ENCODE measurements around the gene BEAN1.

The BEAN1 gene

GRCh38 chr16:66385415-66385814 is 41.7 kb upstream of the BEAN1 start:
- H3K27me3 ChIP-seq (ENCODE audit: control insufficient read depth, insufficient read depth, low read length, poor library complexity, severe bottlenecking): no peaks in the 10 kb centered on the region
- no peak overlapping the region for H3K4me3 ChIP-seq (ENCODE audit: insufficient read depth, low read depth, low read length)
- WGBS, 2 experiments: 92 to 93% methylated on average over 4 of the region's 4 CpGs
- no peaks in the 10 kb centered on the region for H3K9me3 ChIP-seq (ENCODE audit: control insufficient read depth, low read length)
- H3K4me1 ChIP-seq (ENCODE audit: control insufficient read depth, insufficient read depth, low read length): no peaks in the 10 kb centered on the region
- no peak overlapping the region for H3K27ac ChIP-seq (ENCODE audit: insufficient read depth, low read depth, low read length, poor library complexity, severe bottlenecking)
- H3K36me3 ChIP-seq (ENCODE audit: control insufficient read depth, insufficient read depth, low read length): no peaks in the 10 kb centered on the region

- Histone ChIP-seq H3K9me3 (ENCODE audit: control insufficient read depth, low read length) (no peaks in the 10 kb centered on the region), H3K4me1 (ENCODE audit: control insufficient read depth, insufficient read depth, low read length) (no peaks in the 10 kb centered on the region)
- 89 to 91% methylated on average over 20 of the region's 20 CpGs for WGBS, 2 experiments
Measured at GRCh38 chr16:66386629-66387622, 40.2 kb upstream of the BEAN1 start.

GRCh38 chr16:66387817-66388332 is 39.2 kb upstream of the BEAN1 start:
- Histone ChIP-seq H3K4me3 (ENCODE audit: insufficient read depth, low read depth, low read length) (no peak overlapping the region), H3K9me3 (ENCODE audit: control insufficient read depth, low read length) (no peaks in the 10 kb centered on the region), H3K4me1 (ENCODE audit: control insufficient read depth, insufficient read depth, low read length) (no peaks in the 10 kb centered on the region), H3K27ac (ENCODE audit: insufficient read depth, low read depth, low read length, poor library complexity, severe bottlenecking) (no peak overlapping the region), H3K27me3 (ENCODE audit: control insufficient read depth, insufficient read depth, low read length, poor library complexity, severe bottlenecking) (no peaks in the 10 kb centered on the region), H3K36me3 (ENCODE audit: control insufficient read depth, insufficient read depth, low read length) (no peaks in the 10 kb centered on the region)
- 89 to 90% methylated on average over 2 of the region's 2 CpGs for WGBS, 2 experiments

More at GRCh38 chr16:66386629-66387622, 40.2 kb upstream of the BEAN1 start:
- Histone ChIP-seq H3K4me3 (ENCODE audit: insufficient read depth, low read depth, low read length) (no peak overlapping the region), H3K27ac (ENCODE audit: insufficient read depth, low read depth, low read length, poor library complexity, severe bottlenecking) (no peak overlapping the region), H3K27me3 (ENCODE audit: control insufficient read depth, insufficient read depth, low read length, poor library complexity, severe bottlenecking) (no peaks in the 10 kb centered on the region), H3K36me3 (ENCODE audit: control insufficient read depth, insufficient read depth, low read length) (no peaks in the 10 kb centered on the region)

- 90 to 91% methylated on average over 6 of the region's 6 CpGs for WGBS, 2 experiments
Measured at GRCh38 chr16:66388350-66389139, 38.5 kb upstream of the BEAN1 start.

GRCh38 chr16:66389256-66390176 is 37.6 kb upstream of the BEAN1 start:
- Histone ChIP-seq H3K9me3 (ENCODE audit: control insufficient read depth, low read length) (no peaks in the 10 kb centered on the region), H3K36me3 (ENCODE audit: control insufficient read depth, insufficient read depth, low read length) (no peaks in the 10 kb centered on the region), H3K27ac (ENCODE audit: insufficient read depth, low read depth, low read length, poor library complexity, severe bottlenecking) (no peak overlapping the region), H3K4me3 (ENCODE audit: insufficient read depth, low read depth, low read length) (no peak overlapping the region), H3K27me3 (ENCODE audit: control insufficient read depth, insufficient read depth, low read length, poor library complexity, severe bottlenecking) (no peaks in the 10 kb centered on the region), H3K4me1 (ENCODE audit: control insufficient read depth, insufficient read depth, low read length) (no peaks in the 10 kb centered on the region)
- WGBS, 2 experiments: 90 to 91% methylated on average over 13 of the region's 13 CpGs

More at GRCh38 chr16:66388350-66389139, 38.5 kb upstream of the BEAN1 start:
- H3K4me3 ChIP-seq (ENCODE audit: insufficient read depth, low read depth, low read length): no peak overlapping the region
- no peaks in the 10 kb centered on the region for H3K4me1 ChIP-seq (ENCODE audit: control insufficient read depth, insufficient read depth, low read length)
- H3K36me3 ChIP-seq (ENCODE audit: control insufficient read depth, insufficient read depth, low read length): no peaks in the 10 kb centered on the region
- H3K9me3 ChIP-seq (ENCODE audit: control insufficient read depth, low read length): no peaks in the 10 kb centered on the region
- H3K27me3 ChIP-seq (ENCODE audit: control insufficient read depth, insufficient read depth, low read length, poor library complexity, severe bottlenecking): no peaks in the 10 kb centered on the region
- H3K27ac ChIP-seq (ENCODE audit: insufficient read depth, low read depth, low read length, poor library complexity, severe bottlenecking): no peak overlapping the region

- Histone ChIP-seq H3K9me3 (ENCODE audit: control insufficient read depth, low read length) (no peaks in the 10 kb centered on the region), H3K36me3 (ENCODE audit: control insufficient read depth, insufficient read depth, low read length) (no peaks in the 10 kb centered on the region), H3K4me3 (ENCODE audit: insufficient read depth, low read depth, low read length) (no peak overlapping the region), H3K4me1 (ENCODE audit: control insufficient read depth, insufficient read depth, low read length) (no peaks in the 10 kb centered on the region), H3K27me3 (ENCODE audit: control insufficient read depth, insufficient read depth, low read length, poor library complexity, severe bottlenecking) (no peaks in the 10 kb centered on the region), H3K27ac (ENCODE audit: insufficient read depth, low read depth, low read length, poor library complexity, severe bottlenecking) (no peak overlapping the region)
- WGBS, 2 experiments: 92 to 93% methylated on average over 14 of the region's 14 CpGs
Measured at GRCh38 chr16:66390346-66391108, 36.6 kb upstream of the BEAN1 start.

GRCh38 chr16:66391726-66392670 is 35.1 kb upstream of the BEAN1 start:
- H3K27me3 ChIP-seq (ENCODE audit: control insufficient read depth, insufficient read depth, low read length, poor library complexity, severe bottlenecking): no peaks in the 10 kb centered on the region
- H3K4me3 ChIP-seq (ENCODE audit: insufficient read depth, low read depth, low read length): no peak overlapping the region
- WGBS, 2 experiments: 93 to 94% methylated on average over 18 of the region's 18 CpGs
- H3K9me3 ChIP-seq (ENCODE audit: control insufficient read depth, low read length): no peaks in the 10 kb centered on the region
- no peaks in the 10 kb centered on the region for H3K4me1 ChIP-seq (ENCODE audit: control insufficient read depth, insufficient read depth, low read length)
- H3K36me3 ChIP-seq (ENCODE audit: control insufficient read depth, insufficient read depth, low read length): no peaks in the 10 kb centered on the region
- H3K27ac ChIP-seq (ENCODE audit: insufficient read depth, low read depth, low read length, poor library complexity, severe bottlenecking): no peak overlapping the region

- 91 to 92% methylated on average over 7 of the region's 7 CpGs for WGBS, 2 experiments
Measured at GRCh38 chr16:66395806-66396555, 31.1 kb upstream of the BEAN1 start.

More at GRCh38 chr16:66395806-66396555, 31.1 kb upstream of the BEAN1 start:
- H3K4me3 ChIP-seq (ENCODE audit: insufficient read depth, low read depth, low read length): no peak overlapping the region
- no peaks in the 10 kb centered on the region for H3K36me3 ChIP-seq (ENCODE audit: control insufficient read depth, insufficient read depth, low read length)
- peaks cover 3% of the 10 kb centered on the region for H3K4me1 ChIP-seq (ENCODE audit: control insufficient read depth, insufficient read depth, low read length)
- H3K27me3 ChIP-seq (ENCODE audit: control insufficient read depth, insufficient read depth, low read length, poor library complexity, severe bottlenecking): no peaks in the 10 kb centered on the region
- H3K9me3 ChIP-seq (ENCODE audit: control insufficient read depth, low read length): no peaks in the 10 kb centered on the region
- H3K27ac ChIP-seq (ENCODE audit: insufficient read depth, low read depth, low read length, poor library complexity, severe bottlenecking): no peak overlapping the region

All from ectodermal cell (in vitro differentiated cells).